Left ventricle myocardium inferior (tissue), 1 donor: Measurements from ENCODE around the gene SIDT2. TPM values are rescaled to one million over a fixed set of nuclear protein-coding genes. Genes with fewer than 3 reads are reported as not detected.
A peak's percentile ranks its signal among the peaks of the same experiment; 100 is the strongest.
"Not testable (repeated sequence)": the region's sequence is repeated elsewhere in the genome, so short reads cannot be mapped to it uniquely, and the experiment has no call there.

Experiments used
- DNase-seq: peaks from one replicate; pipeline ENCODE4 v3.0.0-alpha.2; 2020
- H3K27ac ChIP-seq: fragments of 200-600 bp; replicated peaks from 2 replicates; pipeline ENCODE4 v1.8.0; 2021
- H3K27me3 ChIP-seq: fragments of 200-600 bp; 2 replicates; pipeline ENCODE4 v1.8.0; 2021; ENCODE audit warnings: low read depth
- H3K36me3 ChIP-seq: fragments of 200-600 bp; 2 replicates; pipeline ENCODE4 v1.8.0; 2021
- H3K4me1 ChIP-seq: fragments of 200-600 bp; 2 replicates; pipeline ENCODE4 v1.8.0; 2021
- H3K4me3 ChIP-seq: fragments of 200-600 bp; 2 replicates; pipeline ENCODE4 v1.8.0; 2021; ENCODE audit warnings: mild to moderate bottlenecking, moderate library complexity
- H3K9me3 ChIP-seq: fragments of 200-600 bp; replicated peaks from 2 replicates; pipeline ENCODE4 v1.8.0; 2021
- intact Hi-C: fragments of 100-400 bp; cut with micrococcal nuclease; formaldehyde crosslinking; loops from one replicate; pipeline ENCODE4 v1.11.0; 2022
- total RNA-seq: library from RNA; stranded (reverse); fragmentation: NEBNext Ultra II Directional; extraction: Animal tissue kit (Norgen Biotek cat#: 25700); gene quantifications from one replicate; pipeline ENCODE4 v1.2.1, GENCODE V29; 2021
- TF ChIP-seq, protein P1 (sequence below): fragments of 200-600 bp; IDR thresholded peaks from 2 replicates; pipeline ENCODE4 v1.8.0; 2021; ENCODE audit warnings: antibody characterized with exemption, mild to moderate bottlenecking, borderline replicate concordance
- donor health status: DM: no; HTN: yes; CAD: no; lungs with severe emphysema.

Gene SIDT2
- total RNA-seq, 1 donor from 2014 or later, result 23.5 TPM

DNA sequence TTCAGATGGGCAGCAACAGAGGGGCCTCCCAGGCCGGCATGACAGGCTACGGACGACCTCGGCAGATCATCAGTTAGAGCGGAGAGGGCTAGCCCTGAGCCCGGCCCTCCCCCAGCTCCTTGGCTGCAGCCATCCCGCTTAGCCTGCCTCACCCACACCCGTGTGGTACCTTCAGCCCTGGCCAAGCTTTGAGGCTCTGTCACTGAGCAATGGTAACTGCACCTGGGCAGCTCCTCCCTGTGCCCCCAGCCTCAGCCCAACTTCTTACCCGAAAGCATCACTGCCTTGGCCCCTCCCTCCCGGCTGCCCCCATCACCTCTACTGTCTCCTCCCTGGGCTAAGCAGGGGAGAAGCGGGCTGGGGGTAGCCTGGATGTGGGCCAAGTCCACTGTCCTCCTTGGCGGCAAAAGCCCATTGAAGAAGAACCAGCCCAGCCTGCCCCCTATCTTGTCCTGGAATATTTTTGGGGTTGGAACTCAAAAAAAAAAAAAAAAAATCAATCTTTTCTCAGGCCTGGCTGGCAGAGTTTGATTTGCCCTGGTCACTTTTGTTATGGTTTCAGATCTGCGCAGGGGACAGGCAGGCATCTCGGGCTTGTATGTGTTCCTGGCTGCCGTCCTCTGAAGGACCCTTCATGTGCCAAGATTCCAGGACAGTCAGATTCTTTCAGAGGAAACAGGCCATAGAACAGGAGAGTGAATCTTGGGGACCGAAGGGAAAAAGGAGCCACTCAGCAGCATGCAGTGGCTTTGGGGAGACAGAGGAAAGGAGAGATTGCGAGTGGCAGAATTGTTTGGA, 25.9 kb downstream of the SIDT2 start:
- peaks cover 22% of the 10 kb centered on the region for H3K36me3 ChIP-seq
- H3K9me3 ChIP-seq, result no peaks in the 10 kb centered on the region
- H3K4me1 ChIP-seq, result peaks cover 43% of the 10 kb centered on the region
- intact Hi-C loops, result loop anchor here (5.0 kb wide), 1 partner anchor 72 kb away; no protein-coding TSS in a partner anchor
- no peaks in the 10 kb centered on the region for H3K27me3 ChIP-seq
- TF ChIP-seq, protein P1, sequence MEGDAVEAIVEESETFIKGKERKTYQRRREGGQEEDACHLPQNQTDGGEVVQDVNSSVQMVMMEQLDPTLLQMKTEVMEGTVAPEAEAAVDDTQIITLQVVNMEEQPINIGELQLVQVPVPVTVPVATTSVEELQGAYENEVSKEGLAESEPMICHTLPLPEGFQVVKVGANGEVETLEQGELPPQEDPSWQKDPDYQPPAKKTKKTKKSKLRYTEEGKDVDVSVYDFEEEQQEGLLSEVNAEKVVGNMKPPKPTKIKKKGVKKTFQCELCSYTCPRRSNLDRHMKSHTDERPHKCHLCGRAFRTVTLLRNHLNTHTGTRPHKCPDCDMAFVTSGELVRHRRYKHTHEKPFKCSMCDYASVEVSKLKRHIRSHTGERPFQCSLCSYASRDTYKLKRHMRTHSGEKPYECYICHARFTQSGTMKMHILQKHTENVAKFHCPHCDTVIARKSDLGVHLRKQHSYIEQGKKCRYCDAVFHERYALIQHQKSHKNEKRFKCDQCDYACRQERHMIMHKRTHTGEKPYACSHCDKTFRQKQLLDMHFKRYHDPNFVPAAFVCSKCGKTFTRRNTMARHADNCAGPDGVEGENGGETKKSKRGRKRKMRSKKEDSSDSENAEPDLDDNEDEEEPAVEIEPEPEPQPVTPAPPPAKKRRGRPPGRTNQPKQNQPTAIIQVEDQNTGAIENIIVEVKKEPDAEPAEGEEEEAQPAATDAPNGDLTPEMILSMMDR, result no peak
- peak overlapping the region; percentile 78 for H3K27ac ChIP-seq
- no peak for DNase-seq
- H3K4me3 ChIP-seq, result no peak overlapping the region

DNA sequence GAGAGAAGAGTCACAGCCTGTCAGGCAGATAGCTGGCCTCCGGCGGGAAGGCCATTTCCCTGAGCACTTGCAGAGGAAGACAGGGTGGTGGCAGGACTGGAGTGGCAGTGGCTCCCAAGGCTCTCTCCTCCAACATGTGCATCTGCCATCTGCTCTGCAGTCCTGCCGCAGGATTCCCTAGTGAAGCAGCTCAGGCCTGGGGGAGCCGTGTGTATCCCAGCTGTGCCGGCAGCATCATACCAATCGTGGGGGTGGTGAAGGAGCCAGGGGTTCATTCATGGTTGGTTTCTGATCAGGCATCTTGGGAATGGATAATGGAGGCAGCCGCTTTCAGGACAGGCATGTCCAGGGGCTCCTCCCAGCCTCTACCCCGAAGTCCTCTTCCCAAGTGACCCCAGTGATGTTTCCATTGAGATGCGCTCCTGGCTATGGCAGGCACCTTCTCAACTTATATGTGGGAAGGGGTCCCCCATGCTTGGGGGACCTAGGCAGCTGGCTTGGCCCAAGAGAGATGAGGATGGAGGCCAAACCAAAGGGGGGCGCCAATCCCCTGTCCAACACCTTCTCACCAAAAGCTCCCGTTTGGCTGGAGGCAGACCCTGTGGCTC, 26.8 kb downstream of the SIDT2 start:
- intact Hi-C loops, result loop anchor here (5.0 kb wide), 1 partner anchor 73 kb away; no protein-coding TSS in a partner anchor
- Histone ChIP-seq H3K4me1 (peaks cover 35% of the 10 kb centered on the region), H3K36me3 (peaks cover 28% of the 10 kb centered on the region), H3K27ac (peak overlapping the region; percentile 78), H3K27me3 (no peaks in the 10 kb centered on the region), H3K4me3 (no peak overlapping the region), H3K9me3 (no peaks in the 10 kb centered on the region)
- TF ChIP-seq, protein P1, result no peak
- DNase-seq, result no peak

DNA sequence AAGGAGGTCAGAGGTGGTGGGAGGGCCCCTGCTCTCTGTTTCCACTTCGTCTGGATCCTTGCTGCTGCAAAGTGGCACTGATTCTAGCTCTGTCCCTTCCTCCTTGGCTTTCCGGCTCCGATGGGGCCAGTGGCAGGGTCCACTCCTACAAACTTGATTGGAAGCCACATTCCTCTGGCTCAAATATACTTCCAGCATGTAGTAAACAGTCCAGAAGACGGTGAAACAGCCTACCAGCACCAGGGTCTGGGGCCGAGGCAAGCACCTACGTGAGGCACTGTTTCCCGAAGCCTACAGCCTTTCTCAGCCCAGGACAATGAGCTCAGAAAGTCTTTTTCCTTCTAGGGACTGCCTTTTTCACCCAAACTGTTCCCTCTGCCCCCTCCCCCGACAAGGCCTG, 27.6 kb downstream of the SIDT2 start:
- H3K4me1 ChIP-seq, result peaks cover 30% of the 10 kb centered on the region
- intact Hi-C loops, result loop anchor here (5.0 kb wide), 1 partner anchor 74 kb away; no protein-coding TSS in a partner anchor

DNA sequence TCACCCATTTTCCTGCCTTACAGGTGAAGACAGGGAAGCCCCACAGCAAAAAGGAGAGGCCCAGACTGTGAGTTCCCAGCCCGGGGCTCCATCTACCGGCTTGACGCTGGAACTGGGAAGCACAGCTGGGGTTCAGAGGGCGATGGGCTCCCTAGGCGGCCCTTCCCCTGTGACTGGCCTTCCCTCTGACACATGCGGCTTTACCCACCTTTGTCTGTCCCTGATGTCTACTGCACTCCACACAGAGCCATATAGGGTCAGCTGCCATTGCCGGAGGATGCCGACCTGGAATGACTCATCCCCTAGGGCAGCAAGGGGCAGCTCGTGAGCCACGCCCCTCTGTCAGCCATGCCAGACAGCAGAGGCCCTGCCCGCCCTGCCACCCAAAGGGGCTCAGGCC, 28.3 kb downstream of the SIDT2 start:
- H3K9me3 ChIP-seq, H3K27me3 ChIP-seq, H3K27ac ChIP-seq, DNase-seq, H3K4me3 ChIP-seq: not testable (repeated sequence)
- intact Hi-C loops, result loop anchor here (5.0 kb wide), 1 partner anchor 75 kb away; no protein-coding TSS in a partner anchor
- peaks cover 37% of the 10 kb centered on the region for H3K36me3 ChIP-seq
- TF ChIP-seq, protein P1, result peak; percentile 22
- peaks cover 23% of the 10 kb centered on the region for H3K4me1 ChIP-seq

More for the DNA sequence above, 27.6 kb downstream of the SIDT2 start:
- H3K4me3 ChIP-seq, H3K27ac ChIP-seq, H3K9me3 ChIP-seq, DNase-seq, H3K27me3 ChIP-seq: not testable (repeated sequence)
- peaks cover 32% of the 10 kb centered on the region for H3K36me3 ChIP-seq

DNA sequence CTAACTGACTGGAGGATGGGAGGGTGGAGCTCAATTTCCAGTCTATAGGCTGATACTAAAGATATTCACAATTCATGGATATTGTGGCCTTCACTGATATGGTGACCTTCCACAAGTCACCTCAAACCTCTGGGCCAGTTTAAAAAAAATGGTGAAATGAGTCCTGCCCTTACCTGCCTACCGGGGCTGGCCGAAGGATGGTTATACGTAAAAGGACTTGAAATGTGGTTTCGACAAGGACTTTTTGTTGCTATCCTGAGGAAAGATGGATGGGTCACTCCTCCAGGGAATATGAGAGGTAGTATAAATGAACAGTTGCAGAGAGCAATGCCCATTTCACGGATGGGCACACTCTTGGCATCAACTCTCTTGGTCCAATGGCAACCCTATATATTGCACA, 28.9 kb downstream of the SIDT2 start:
- H3K9me3 ChIP-seq, H3K4me3 ChIP-seq, H3K27ac ChIP-seq, DNase-seq, H3K27me3 ChIP-seq: not testable (repeated sequence)
- intact Hi-C loops, result loop anchor here (5.0 kb wide), 1 partner anchor 75 kb away; no protein-coding TSS in a partner anchor
- Histone ChIP-seq H3K4me1 (peaks cover 21% of the 10 kb centered on the region), H3K36me3 (peaks cover 41% of the 10 kb centered on the region)

DNA sequence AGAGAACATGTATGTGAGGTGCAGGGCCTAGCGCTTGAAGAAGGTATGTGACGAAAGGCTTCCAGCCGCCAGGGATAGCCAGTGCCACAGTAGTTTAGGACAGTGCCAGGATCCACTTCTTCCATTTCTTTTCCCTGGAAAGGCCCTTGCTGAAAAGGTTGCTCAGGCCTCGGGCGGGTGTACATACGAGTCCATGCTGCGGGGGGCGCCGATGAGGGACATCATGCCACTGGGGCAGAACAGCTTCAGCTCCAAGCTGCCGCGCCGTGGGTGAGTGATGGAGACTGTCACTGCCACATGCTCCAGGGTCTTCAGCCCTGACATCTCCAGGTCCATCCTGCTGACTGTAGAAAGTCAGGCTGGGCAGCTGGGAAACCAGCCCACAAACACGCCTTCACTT, 30.2 kb downstream of the SIDT2 start:
- peaks cover 20% of the 10 kb centered on the region for H3K4me1 ChIP-seq
- not testable (repeated sequence) for H3K27me3 ChIP-seq, H3K9me3 ChIP-seq, H3K4me3 ChIP-seq, H3K27ac ChIP-seq, DNase-seq
- peaks cover 48% of the 10 kb centered on the region for H3K36me3 ChIP-seq
- intact Hi-C loops, result loop anchor here (5.0 kb wide), 1 partner anchor 76 kb away; no protein-coding TSS in a partner anchor

DNA sequence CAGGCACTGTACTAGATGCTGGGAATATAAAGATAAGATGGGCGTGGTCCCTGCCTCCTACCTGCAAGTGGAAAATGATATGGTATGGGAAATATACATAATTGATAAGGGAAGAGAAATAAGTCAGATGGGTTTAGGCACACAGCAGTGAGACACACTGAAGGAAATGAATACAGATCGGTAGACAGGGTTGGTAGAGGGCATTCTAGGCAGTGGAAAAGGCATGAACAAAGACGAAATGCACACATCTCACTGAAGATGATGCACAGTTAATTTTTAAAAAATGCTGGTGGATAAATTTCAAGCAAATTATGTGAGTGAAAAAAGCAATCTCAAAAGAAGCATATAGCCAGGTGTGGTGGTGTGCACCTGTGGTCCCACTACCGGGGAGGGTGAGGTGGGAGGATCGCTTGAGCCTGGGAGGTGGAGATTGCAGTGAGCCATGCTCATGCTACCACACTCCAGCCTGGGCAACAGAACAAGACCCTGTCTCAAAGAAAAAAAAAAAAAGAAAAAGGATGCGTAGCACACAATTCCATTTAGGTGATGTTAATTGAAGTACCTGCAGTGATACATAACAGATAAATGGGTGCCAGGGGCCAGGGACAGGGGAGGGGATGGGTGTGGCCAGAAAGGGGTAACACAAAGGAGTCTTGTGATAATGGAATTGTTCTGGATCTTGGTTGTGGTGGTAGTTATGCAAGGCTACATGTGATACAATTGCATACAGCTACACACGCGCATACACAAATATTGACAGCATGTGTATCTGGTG, 31.0 kb downstream of the SIDT2 start:
- not testable (repeated sequence) for H3K9me3 ChIP-seq, H3K4me3 ChIP-seq, H3K27ac ChIP-seq, DNase-seq, H3K27me3 ChIP-seq
- Histone ChIP-seq H3K4me1 (peaks cover 11% of the 10 kb centered on the region), H3K36me3 (peaks cover 46% of the 10 kb centered on the region)
- intact Hi-C loops, result loop anchor here (5.0 kb wide), 1 partner anchor 77 kb away; no protein-coding TSS in a partner anchor
